HG03378 (cell line): ENCODE measurements around the gene CASP4.
"Not testable (repeated sequence)": the region's sequence is repeated elsewhere in the genome, so short reads cannot be mapped to it uniquely, and the experiment has no call there.

Source experiments
- ATAC-seq: cut with Tn5 transposase; IDR thresholded peaks from one replicate; pipeline ENCODE4 v1.9.1; 2021; ENCODE audit warnings: mild to moderate bottlenecking, moderate library complexity; ENCODE audit not compliant: unreplicated experiment

CASP4 gene

DNA sequence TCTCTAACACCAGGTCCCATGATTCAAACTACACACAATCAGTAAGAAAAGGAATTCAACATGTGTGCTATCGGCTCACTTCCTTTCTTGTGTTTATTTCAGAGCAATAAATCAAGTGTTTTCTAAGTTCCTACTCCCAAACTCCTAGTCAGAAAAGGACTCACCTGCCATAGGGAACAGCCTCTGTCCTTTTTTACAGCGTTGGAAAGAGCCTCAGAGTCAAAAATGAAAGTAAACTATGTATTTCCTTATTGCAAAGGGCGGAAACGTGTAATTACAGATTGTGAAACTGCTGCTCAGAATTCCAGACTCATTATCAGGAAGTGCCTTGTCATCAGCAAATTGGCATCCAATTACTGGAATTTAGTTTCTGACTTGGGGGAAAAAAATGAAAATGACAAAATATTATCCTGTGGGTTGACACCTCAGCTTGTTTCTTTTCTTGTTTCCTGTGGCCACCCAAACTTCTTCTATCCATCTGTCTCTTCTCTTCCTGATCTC lies at the start of gene CASP4:
CASP4 (minus strand) TSS at position 220 of the 501 bp plus-strand sequence; CDS start at position 171, 49 bp downstream.
- ATAC-seq, result peak; percentile 94

DNA sequence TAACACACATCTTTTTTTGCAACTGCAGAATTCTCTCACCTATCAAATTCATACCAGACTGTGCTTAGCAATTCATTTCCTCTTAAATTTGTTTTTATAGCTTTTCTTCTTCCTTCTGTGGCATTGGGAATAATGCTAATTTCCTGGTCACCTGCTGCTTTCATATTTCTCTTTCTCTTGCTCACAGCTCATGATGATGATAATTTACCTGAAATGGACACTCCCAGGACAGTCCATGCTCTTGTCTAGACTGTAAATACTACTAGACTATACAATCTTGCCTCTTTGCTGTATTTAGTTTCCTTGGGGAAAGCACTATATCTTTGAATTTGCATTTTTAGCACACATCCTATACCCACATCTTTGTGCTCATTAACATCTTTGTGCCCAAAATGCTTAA lies 39.1 kb upstream of the CASP4 start:
- no peak for ATAC-seq

DNA sequence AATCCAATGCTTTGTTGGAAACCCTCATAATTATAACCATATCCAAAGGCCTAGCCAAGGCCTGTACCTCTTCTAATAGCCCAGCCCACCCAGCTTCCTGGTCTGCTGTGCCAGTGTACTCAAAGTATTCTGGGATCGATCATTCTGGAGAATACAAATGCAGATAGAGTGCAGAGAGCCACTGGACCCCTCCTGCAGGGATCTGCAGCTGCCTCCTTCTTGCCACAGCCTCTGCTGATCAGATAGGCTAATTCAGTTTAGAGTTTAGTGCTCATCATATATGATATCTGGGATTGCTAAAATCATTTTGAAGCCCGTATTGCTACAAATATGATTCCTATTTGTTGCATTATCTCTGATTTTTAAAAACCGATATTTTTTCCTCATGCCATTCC lies 37.1 kb upstream of the CASP4 start:
- no peak for ATAC-seq

DNA sequence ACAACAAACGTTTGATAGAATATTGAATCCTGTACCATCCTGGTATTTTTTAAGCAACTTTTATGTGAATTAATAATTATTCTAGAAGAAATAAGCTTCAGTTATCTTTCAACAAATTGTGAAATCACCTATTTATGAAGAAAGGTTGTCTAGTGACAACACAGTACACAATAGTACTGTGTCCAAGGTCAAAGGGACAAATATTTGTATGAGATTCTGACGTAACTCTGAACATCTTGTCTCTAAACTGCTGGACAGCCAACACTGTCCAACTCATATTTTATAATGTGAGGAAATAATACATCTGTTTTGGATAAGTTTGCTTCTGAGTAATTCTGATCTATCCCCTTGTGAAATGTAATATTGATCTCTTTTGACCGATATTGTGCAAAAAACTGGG lies 35.6 kb upstream of the CASP4 start:
- ATAC-seq, result no peak

DNA sequence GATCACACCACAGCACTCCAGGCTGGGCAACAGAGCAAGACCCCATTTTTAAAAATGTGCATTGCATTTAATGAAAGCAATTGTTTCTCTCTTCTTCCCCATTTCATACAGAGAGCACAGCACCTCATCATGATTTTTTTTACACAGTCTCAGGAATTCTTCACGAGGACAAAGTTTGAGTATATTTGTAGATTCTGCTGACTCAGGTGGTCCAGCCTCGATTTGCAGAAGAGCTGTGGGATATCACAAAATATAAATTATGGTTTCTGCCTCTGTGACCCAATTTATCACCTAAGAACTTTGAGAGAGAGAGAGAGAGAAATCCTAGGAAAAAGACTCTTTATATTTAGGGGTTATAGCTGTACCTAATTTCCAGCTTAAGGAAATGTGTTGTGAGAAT lies 34.8 kb upstream of the CASP4 start:
- no peak for ATAC-seq

DNA sequence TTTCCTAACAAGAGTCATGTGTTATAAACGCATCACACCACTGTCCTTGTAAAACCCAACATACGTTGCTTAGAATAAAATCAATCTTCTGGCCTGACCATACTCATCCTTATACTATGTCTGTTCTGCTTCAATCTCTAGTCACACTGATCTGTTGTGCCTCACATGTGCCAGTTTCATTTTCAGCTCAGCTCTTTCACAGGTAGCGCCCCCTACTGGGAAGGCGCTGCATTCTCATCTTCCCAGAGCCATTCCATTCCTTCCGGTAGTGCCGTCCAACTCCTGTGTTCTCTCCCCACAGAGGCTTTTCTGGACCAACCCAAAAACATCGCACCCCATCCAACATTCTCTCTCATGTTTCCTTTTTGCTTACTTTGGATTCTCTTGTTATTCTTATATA lies 32.4 kb upstream of the CASP4 start:
- ATAC-seq, result peak; percentile 94

DNA sequence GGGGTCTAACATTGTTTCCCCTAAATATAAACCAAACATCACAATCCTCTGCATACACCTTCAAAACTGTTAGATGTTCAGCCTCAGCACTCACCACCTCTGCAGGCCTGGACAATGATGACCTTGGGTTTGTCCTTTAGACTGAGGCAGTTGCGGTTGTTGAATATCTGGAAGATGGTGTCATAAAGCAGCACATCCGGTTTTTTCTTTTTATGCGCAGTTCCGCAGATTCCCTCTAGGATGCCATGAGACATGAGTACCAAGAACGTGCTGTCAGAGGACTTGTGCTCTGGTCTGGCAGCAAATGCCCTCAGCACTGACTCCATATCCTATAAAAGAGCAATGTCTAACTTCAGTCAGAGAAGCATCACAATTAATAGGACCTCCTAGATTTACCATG lies 31.8 kb upstream of the CASP4 start:
- no peak for ATAC-seq

DNA sequence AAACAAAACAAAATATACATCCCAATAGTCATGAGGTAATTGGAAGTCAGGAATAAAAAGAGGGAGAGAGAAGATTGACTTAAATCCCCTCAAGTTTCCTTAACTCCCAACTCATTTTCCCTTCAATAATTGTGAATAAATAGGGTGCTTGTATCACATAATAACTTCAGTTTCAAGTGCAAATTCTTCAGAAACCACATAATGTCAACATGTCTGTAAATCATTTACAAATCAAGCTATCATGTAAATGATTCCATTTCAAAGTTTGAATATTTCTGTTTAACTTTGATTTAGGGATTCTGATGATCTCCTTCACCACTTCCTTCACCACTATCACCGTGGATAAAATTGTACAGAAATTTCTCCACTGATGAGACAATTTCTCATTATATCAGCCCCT lies 31.3 kb upstream of the CASP4 start:
- ATAC-seq, result no peak

DNA sequence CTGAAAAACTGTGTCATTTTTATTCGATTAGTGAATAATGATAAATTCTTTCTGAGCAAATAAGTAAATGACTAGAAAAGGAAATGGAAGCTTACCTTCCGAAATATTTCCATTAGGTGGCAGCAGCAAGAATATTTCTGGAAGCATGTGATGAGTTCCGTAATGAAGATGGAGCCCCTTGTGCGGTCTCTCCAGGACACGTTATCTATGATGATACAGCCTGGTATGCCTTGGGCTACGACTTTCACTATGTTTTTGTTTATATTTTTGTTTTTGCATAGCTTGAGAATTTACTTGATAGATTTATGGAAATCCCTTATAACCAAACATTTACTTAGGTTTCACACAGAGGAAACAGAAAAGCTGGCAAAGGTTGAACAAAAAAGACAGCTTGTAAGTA lies 28.9 kb upstream of the CASP4 start:
- ATAC-seq, result no peak

DNA sequence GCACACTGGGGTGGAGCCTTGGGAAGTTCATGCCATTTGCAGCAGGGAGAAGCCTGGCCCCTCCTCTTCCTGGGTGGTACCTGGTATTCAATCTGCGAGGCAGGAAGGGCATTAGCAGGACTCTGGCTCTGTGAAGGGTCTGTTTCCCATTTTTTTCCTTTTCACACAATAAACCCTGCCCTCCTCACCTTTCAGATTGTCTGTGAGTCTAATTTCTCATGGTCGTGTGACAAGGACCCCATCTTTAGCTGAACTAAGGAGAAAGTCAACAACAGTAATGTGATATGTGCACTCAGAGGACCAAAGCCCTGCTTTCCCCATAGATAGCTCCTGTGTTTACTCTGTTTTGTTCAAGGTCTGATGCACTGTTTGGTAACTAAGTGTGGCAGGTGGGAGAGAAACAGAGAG lies 26.6 kb upstream of the CASP4 start:
- no peak for ATAC-seq

DNA sequence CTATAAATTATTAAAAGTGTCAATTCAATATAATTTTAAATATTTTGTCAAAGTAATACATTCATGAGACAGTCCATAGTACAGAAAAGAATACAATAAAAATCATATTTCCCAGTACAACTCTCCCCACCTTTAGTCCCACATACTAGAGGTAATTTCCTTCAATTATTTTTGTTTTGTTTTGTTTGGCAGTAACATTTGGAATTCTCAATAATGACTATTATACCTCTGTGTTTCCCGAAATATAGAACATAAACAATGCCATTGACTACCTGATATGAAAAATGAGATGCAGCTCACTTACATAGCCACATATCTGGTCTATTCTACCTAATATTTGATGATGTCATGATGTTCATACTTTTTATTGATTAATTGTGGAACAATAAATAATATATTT lies 24.4 kb upstream of the CASP4 start:
- ATAC-seq, result no peak

DNA sequence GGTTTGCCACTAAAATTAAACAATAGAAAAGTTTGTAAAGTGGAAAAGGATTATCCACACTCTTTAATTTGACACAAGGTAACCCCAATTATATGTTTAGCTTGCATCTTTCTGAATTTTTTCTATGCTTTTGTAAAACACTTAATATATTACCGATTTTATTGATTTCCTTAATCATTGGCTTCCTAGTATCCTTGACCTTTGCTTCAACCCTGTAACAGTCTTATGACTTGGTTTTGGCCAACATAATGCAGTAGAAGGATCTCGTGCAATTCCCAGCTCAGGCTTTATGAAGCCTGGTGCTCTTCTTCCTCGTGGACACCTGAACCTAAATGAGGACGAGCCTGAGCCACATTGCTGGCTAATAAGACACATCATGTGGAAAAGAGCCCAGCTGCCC lies 23.6 kb upstream of the CASP4 start:
- ATAC-seq, result no peak

DNA sequence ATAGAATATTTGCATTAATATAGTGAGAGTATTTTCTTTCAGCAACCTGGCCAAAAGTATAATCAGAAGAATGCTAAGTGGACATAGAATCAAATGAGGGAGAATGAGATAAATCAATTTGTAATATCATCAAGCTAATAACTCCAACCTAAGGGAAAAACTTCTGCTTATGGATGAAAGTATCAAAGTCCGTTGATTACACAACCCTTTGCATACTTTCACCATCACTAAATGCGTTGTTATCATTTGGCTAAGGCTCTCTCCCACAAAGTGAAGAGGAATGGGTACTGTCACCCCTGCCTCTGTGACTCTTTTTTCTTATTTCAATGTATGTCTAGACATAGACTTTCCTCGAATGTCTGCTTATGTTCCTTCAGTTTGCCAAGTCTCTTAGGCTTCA lies 16.4 kb upstream of the CASP4 start:
- ATAC-seq, result no peak

DNA sequence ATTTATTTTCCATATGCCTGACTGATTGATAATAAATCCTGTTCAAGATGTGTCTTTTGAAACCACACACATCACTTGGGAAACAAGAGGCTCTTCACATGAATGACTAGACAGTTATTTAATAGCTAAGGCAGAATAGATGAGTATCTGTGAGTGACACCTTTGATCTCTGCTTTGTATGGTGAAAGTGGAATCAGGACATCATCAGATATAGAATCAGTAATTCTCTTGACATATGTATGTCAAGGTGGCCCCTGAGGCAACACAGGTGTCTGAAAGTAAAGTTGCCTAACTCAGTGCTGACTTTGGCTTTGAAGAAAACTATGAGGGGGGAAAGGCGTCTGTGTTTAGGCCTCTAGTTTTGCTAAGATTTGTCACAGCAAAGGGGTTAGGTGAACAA lies 11.5 kb upstream of the CASP4 start:
- ATAC-seq, result no peak

DNA sequence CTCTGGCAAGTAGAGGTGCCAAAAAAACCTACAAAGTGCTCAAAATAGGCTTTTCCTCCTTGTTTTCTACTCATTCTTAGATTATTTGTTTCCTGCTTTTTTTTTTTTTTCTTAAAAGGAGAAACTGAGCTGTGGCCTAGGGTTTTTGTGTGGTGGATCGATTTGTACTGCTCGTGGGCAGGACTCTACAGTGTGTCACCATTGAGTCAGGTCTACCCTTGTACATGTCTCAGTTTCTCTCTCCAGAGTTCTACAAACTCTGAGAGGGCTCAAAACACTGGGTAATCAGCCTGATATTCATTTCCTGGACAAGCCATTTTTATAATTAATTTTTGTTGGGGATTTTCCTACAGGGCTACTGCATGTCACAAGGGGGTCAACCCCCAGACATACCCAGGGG lies 5.2 kb upstream of the CASP4 start:
- ATAC-seq, result no peak

DNA sequence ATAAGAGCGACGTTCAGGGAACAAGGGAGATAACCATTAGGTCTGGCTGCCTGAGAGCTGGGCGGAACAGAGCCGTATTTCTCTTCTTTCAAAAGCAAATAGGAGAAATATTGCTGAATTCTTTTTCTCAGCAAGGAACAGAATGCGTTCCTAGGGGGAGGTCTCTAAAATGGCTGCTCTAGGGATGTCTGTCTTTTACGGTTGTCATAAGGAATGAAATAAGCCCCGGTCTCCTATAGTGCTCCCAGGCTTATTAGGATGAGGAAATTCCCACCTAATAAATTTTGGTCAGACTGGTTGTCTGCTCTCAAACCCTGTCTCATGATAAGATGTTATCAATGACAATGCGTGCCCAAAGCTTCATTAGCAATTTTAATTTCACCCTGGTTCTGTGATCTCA lies 4.5 kb upstream of the CASP4 start:
- not testable (repeated sequence) for ATAC-seq

DNA sequence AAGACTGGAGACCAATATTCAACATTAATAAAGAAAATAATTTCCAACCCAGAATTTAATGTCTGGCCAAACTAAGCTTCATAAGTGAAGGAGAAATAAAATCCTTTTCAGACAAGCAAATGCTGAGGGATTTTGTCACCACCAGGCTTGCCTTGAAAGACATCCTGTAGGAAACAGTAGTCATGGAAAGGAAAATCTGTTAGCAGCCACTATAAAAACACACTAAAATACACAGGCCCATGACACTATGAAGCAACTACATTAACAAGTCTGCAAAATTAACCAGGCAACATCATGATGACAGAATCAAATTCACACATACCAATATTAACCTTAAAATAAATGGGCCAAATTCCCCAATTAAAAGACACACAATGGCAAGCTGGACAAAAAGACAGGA lies 2.4 kb upstream of the CASP4 start:
- no peak for ATAC-seq

DNA sequence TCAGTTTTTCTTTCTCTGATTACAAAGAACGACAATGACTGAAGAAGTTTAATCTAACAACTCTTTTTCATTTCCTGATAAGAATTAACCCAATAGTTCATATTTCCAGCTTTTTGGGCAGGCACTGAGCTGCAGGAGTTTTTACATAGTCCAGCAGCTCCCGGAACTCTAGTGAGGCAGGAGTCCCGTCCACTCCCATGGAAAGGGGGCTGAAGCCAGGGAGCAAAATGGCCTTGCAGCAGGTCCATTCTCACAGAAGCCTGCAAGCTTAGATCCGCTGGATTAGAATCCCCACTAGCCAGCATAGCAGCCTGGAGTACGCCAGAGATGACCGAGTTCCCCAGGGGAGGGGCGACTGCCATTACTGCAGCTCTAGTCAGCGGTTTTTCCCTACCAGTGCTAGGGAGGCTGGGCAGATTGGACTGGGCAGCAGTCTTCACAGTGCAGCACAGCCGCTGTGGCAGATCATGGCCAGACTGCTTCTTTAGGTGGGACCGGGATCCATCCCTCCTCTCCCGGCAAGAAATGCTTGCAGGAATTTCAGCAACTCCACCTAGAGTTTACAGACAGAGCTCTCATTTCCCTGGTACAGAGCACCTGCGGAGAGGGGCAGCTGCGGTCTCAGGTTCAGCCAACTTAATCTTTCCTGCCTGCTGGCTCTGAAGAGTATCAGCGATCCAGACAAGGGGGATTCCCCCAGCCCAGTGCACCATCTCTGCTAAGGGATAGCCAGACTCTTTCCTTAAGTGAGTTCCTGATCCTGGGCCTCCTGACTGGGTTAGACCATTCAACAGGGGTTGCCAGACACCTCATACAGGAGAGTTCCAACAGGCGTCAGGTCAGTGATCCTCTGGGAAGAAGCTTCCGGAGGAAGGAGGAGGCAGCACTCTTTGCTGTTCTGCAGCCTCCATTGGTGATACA lies 742 bp upstream of the CASP4 start:
- no peak for ATAC-seq

DNA sequence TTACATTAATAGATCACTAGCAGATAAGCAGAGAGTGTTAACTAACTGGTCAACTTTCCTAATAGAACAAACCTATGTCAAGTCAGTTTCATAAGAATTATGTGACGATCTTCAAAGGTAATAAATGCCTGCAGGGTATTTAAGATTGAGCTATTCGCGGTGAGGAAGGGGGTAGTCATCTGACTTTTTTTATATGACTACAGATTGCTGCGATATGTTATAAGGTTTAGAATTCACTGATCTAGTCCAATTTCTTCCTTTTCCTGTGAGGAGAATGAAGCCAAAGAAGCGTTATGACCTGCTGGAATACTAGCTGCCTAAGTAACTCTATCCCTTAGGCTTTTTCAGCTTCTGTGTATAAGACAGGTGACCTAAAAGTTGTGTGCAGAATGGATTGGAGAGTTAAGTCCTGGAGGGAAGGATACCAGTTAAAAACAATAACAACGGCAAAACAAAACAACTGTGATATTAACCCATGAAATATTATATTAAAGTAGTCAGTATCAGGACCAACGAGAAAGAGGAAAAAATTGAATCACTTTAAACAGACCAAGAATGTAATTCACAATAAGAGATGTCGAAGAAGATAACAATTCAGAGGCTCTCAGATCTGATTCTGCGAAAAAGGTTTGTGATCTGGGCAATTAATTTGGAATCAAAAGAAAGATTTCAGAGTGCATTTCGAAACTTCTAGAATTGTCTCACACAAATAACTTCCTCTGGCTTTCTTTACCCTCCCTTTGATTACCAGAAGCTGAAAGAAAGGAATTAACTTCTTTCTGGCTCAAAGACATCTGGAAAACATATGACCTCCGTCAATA lies 630 bp downstream of the CASP4 start:
- ATAC-seq, result no peak

DNA sequence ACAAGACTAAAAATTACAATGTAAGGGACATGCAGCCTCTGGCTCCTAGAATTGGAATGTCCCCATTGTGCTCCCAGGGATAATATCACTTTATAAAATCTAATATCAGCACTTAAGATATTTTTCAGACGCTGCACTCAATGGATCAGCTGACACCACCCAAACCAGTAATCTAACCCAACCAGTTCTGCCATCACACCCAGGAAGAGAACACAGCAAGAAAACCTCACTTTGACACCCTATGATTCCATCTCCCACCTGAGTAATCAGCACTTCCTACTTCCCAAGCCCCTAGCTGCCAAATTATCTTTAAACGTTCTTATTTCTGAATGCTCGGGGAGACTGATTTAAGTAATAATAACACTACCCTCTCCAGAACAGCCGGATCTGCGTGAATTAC lies 2.6 kb downstream of the CASP4 start:
- ATAC-seq, result no peak

DNA sequence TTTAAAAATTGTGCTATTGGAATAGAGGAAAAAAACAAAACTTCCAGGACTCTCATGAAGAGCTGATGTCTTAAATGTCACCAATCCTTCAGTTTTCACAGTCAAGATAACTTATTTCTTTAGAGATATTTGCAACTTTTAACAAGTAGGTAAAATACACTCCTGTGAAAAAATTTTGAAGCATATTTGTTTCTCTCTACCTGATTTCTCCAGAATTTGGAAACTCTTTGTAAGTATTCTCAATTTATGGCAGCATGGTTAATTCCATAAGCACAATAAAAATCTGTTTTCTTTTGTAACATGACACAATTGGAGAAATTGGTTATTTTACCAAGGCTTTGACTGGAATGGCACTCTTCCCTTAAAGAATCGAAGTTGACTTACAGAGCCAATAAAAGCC lies 4.1 kb downstream of the CASP4 start:
- no peak for ATAC-seq

DNA sequence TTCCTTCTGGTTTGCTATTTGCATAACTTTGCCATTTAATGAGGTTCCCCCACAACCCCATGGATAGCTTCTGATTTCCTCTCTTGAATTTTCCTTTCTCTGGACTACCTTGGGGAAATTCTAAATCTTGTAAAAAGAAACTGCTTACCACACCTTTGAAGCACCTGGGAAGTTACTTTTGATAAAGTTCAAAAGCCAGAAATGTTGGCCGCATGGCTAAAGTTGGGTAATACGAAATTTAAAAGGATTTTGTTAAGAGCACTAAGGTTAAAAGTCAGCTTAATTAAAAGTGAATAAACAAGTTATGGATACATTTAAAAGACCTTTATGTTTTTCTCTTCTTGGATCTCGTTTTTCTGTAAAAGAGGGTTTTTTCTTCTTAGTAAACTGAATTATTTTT lies 5.5 kb downstream of the CASP4 start:
- no peak for ATAC-seq
